Fibroblast of the aortic adventitia (primary cell): ENCODE measurements around the gene IQSEC3. TPM values are rescaled to one million over a fixed set of nuclear protein-coding genes. Genes with fewer than 3 reads are reported as not detected.

Experiments
- DNase-seq: peaks from one replicate; pipeline ENCODE4 v3.0.0-alpha.2; 2010; ENCODE audit warnings: low read depth
- H3K4me3 ChIP-seq: 2 replicates; pipeline ENCODE4 v1.5.1; 2011; ENCODE audit warnings: low read depth, mild to moderate bottlenecking, control low read depth, low read length, moderate library complexity
- total RNA-seq: library from RNA; depleted of rRNA; stranded (reverse); fragments of >200 nt; gene quantifications from 2 replicates; pipeline ENCODE4 v1.2.3, GENCODE V29; 2012; ENCODE audit warnings: low replicate concordance
- TF ChIP-seq, protein P1 (sequence below): IDR thresholded peaks from 2 replicates; pipeline ENCODE4 v1.5.1; 2011; ENCODE audit warnings: mild to moderate bottlenecking, low read length, control low read depth, inconsistent platforms; ENCODE audit not compliant: insufficient read depth

The IQSEC3 gene
- total RNA-seq, 1 donor, result not detected

GRCh38 chr12:159156-159782 is 92.7 kb downstream of the IQSEC3 start:
- TF ChIP-seq, protein P1, sequence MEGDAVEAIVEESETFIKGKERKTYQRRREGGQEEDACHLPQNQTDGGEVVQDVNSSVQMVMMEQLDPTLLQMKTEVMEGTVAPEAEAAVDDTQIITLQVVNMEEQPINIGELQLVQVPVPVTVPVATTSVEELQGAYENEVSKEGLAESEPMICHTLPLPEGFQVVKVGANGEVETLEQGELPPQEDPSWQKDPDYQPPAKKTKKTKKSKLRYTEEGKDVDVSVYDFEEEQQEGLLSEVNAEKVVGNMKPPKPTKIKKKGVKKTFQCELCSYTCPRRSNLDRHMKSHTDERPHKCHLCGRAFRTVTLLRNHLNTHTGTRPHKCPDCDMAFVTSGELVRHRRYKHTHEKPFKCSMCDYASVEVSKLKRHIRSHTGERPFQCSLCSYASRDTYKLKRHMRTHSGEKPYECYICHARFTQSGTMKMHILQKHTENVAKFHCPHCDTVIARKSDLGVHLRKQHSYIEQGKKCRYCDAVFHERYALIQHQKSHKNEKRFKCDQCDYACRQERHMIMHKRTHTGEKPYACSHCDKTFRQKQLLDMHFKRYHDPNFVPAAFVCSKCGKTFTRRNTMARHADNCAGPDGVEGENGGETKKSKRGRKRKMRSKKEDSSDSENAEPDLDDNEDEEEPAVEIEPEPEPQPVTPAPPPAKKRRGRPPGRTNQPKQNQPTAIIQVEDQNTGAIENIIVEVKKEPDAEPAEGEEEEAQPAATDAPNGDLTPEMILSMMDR, result no peak

GRCh38 chr12:160858-161257 is 94.3 kb downstream of the IQSEC3 start:
- no peak overlapping the region for H3K4me3 ChIP-seq
- TF ChIP-seq, protein P1, result no peak
- DNase-seq, result no peak

More at GRCh38 chr12:159156-159782, 92.7 kb downstream of the IQSEC3 start:
- DNase-seq, result no peak
- H3K4me3 ChIP-seq, result no peak overlapping the region

DNA sequence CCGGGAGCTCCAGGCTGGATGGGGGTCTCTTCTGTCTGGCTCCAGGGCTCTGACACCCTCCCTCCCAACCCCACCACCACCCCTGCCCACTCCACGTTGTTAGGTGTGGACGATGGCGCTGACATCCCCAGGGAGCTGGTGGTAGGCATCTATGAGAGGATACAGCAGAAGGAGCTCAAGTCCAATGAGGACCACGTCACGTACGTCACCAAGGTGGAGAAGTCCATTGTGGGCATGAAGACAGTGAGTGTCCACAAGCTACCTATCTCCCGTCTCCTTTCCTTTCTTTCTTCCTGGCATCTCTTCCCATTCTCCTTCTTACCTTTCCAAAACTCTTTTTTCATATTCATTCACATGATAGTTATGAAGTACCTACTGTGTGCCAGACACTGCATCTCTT is 95.3 kb downstream of the IQSEC3 start:
- TF ChIP-seq, protein P1, result no peak
- no peak for DNase-seq
- no peak overlapping the region for H3K4me3 ChIP-seq

DNA sequence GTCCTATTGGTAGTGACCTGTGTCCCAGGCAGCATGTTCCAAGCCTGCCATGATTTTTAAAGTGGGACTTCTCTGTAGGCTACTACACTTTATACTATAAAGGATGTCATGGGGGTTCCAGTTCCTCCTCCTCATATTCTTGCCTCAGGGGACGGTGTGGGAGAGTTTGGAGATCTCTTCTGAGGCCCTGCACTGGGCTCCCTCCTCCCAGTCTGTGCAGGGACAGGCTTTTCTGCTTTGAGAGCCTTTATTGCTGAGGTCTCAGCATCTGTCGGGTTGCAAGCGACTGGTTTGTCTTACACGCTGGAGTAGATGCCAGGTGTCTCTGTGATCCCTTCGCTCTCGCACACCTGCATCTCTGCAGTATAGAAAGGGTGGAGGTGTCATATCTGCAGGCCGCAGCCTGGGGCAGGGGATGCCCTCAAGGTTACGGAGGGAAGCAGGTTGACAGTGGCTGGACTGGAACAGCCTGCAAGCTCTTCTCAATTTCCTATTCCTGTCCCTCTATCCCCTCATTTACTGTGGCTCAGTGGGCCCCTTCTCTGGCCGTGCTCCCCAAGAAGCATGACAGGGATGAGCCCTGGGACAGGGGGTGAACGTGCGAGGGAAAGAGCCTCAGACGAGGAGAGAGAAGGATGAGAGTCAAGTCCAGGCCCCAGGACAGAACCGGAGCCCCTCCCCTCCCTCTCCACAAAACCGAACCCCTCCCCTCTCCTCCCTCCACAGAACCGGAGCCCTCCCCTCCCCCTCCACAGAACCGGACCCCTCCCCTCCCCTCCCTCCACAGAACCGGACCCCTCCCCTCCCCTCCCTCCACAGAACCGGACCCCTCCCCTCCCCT is 96.1 kb downstream of the IQSEC3 start:
- H3K4me3 ChIP-seq, result no peak overlapping the region
- DNase-seq, result no peak
- TF ChIP-seq, protein P1, result no peak

GRCh38 chr12:163406-163986 is 96.9 kb downstream of the IQSEC3 start:
- TF ChIP-seq, protein P1, result no peak
- no peak for DNase-seq
- H3K4me3 ChIP-seq, result no peak overlapping the region

DNA sequence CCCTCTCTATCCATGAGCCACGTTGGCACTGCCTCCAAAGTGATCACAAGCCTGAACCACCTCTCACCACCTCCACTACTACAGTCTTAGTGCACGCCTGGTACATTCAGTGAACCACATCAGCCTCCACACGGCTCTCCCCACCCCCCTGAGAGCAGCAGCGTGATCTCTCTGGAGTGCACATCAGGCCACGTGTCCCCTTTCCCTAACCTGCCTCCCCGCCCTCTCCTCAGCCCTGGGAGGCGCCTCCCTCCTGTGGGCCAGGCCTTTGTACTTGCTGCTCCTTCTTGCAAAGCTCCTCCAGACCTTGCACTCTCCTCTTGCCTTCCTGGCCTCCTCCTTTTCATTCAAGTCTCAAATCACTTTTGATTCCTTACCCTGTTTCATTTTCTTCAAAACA is 97.6 kb downstream of the IQSEC3 start:
- TF ChIP-seq, protein P1, result no peak
- DNase-seq, result no peak
- no peak overlapping the region for H3K4me3 ChIP-seq
